ENCODE measurements around the gene ANTKMT.

ANTKMT gene

GRCh38 chr16:764848-765487, 44.0 kb downstream of the ANTKMT start:
- DNase-seq (ENCODE audit: low read depth), result no peak

- no peak for DNase-seq (ENCODE audit: low read depth)
Measured at GRCh38 chr16:765488-765865, 44.5 kb downstream of the ANTKMT start.

- no peak for DNase-seq (ENCODE audit: low read depth)
Measured at GRCh38 chr16:766008-766819, 45.3 kb downstream of the ANTKMT start.

- no peak for DNase-seq (ENCODE audit: low read depth)
Measured at GRCh38 chr16:766820-767640, 46.1 kb downstream of the ANTKMT start.

DNA sequence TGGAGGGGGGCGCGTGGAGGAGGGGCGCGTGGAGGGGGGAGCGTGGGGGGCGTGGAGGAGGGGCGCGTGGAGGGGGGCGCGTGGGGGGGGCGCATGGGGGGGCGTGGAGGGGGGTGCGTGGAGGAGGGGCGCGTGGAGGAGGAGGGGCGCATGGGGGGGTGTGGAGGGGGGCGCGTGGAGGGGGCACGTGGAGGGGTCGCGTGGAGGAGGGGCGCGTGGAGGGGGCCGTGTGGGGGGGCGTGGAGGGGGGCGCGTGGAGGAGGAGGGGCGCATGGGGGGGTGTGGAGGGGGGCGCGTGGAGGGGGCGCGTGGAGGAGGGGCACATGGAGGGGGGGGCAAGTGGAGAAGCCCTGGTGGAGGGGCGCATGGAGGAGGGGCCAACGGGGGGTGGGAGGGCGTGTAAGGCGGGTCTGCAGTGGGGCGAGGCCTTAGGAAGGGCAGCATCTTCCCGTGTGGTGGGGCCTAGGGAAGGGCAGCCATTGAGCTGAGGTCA, 46.8 kb downstream of the ANTKMT start:
- DNase-seq (ENCODE audit: low read depth), result no peak

- DNase-seq (ENCODE audit: low read depth), result no peak
Measured at GRCh38 chr16:768428-768827, 47.5 kb downstream of the ANTKMT start.

DNA sequence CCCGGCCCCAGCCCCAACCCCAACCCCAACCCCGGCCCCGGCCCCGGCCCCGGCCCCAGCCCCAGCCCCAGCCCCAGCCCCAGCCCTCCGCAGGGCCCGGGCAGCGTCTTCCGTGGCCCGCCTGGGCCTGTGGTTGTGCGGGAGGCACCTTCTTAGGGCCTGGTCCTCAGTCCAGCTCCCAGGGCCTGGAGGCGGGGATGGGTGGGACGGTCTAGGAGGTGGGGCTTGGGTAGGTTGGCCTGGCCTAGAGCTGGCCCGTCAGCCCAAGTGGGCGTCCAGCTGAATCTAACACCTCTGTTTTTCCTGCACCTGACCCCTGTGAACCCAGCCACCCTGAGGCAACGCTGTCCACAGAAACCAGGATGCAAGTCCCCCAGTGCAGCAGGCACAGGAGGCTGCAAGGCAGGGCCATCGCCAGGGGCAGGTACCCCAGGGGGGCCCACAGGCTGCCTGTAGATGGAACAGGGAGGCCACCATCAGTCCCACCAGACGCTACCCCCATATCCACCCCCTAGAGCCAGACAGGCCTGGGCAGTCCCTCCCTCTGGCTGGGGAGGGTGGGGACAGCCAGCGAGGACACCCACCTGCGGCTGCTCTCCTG, 48.3 kb downstream of the ANTKMT start:
- DNase-seq (ENCODE audit: low read depth), result no peak

DNA sequence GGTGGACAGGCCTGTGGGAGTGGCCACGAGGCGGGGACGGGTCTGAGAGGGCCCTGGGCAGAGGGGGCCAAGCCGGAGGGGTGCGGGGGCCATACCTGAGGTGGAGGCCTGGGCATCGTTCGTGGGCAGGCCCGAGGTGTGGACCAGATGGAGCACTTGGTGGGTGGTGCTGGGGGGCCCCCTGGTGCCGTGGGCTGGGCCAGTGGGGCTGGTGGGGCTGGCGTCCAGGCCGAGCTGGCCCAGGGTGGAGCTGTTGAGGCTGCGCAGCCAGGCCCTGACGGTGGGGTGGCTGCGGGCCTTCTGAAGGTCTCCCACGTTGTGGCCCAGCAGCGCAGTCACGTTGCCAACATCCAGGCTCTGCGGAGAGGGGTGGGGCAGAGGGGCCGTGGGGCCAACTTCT, 49.0 kb downstream of the ANTKMT start:
- DNase-seq (ENCODE audit: low read depth), result no peak

- DNase-seq (ENCODE audit: low read depth), result no peak
Measured at GRCh38 chr16:770411-770810, 49.5 kb downstream of the ANTKMT start.

All from activated T-helper 9 cell treated with anti-CD3 and anti-CD28 coated beads, Interleukin-2, amount 50 U/mL, for 16 hours (primary cell).